OCI-LY7 (cell line): ENCODE results near the gene GXYLT2. TPM values are rescaled to one million over a fixed set of nuclear protein-coding genes. Genes with fewer than 3 reads are reported as not detected.

ENCODE experiments used
- BruUV-seq: library from RNA; stranded (reverse); fragments of 400-500 nt; replicated peaks from 2 replicates; lab custom pipeline; 2021; lab: Mats Ljungman, UMichigan
- CTCF ChIA-PET: fragments of 300-600 bp; sonication (Branson Sonifier 250); formaldehyde crosslinking; loops from one replicate; lab custom pipeline; 2022; ENCODE audit warnings: antibody characterized with exemption; ENCODE audit not compliant: unreplicated experiment; lab: Charles Lee
- POLR2A ChIA-PET: fragments of 300-600 bp; sonication (Branson Sonifier 250); formaldehyde crosslinking; loops from one replicate; lab custom pipeline; 2022; ENCODE audit warnings: antibody characterized with exemption; lab: Charles Lee
- DNase-seq: peaks from one replicate; pipeline ENCODE4 v3.0.0-alpha.2; 2015; ENCODE audit warnings: low spot score
- H2AFZ ChIP-seq: fragments of 200-600 bp; sonication (generic), shearing (Covaris generic); 2 replicates; pipeline ENCODE4 v1.6.1; 2014; ENCODE audit warnings: mild to moderate bottlenecking, antibody characterized with exemption, low read length, moderate library complexity
- H3K27ac ChIP-seq: fragments of 200-600 bp; sonication (generic); 2 replicates; pipeline ENCODE4 v1.5.1; 2014; ENCODE audit warnings: mixed run types, low read depth, mild to moderate bottlenecking, moderate library complexity, low read length, inconsistent platforms; ENCODE audit not compliant: poor library complexity, severe bottlenecking
- H3K36me3 ChIP-seq: fragments of 200-600 bp; sonication (generic); 2 replicates; pipeline ENCODE4 v1.6.1; 2014; ENCODE audit warnings: mild to moderate bottlenecking, antibody characterized with exemption, low read length, moderate library complexity, mixed read lengths; ENCODE audit not compliant: insufficient read depth
- H3K4me1 ChIP-seq: fragments of 200-600 bp; sonication (generic); 2 replicates; pipeline ENCODE4 v1.5.1; 2014; ENCODE audit warnings: mild to moderate bottlenecking, low read length; ENCODE audit not compliant: insufficient read depth, poor library complexity, severe bottlenecking
- H3K4me2 ChIP-seq: fragments of 200-600 bp; sonication (generic); 2 replicates; pipeline ENCODE4 v1.6.1; 2014; ENCODE audit warnings: mild to moderate bottlenecking, low read length
- H3K4me3 ChIP-seq: fragments of 200-600 bp; sonication (generic); 2 replicates; pipeline ENCODE4 v1.5.1; 2014; ENCODE audit warnings: mild to moderate bottlenecking, low read depth, low read length; ENCODE audit not compliant: poor library complexity, severe bottlenecking
- H3K79me2 ChIP-seq: fragments of 200-600 bp; sonication (generic); 2 replicates; pipeline ENCODE4 v1.6.1; 2016; ENCODE audit warnings: low read depth, mild to moderate bottlenecking, low read length, moderate library complexity, mixed read lengths; ENCODE audit not compliant: insufficient read depth
- H3K9me2 ChIP-seq: fragments of 200-600 bp; sonication (generic); 2 replicates; pipeline ENCODE4 v1.6.1; 2016; ENCODE audit warnings: mild to moderate bottlenecking, low read length, mixed read lengths; ENCODE audit not compliant: insufficient read depth
- H3K9me3 ChIP-seq: fragments of 200-600 bp; sonication (generic); 2 replicates; pipeline ENCODE4 v1.6.1; 2014; ENCODE audit warnings: mild to moderate bottlenecking, mixed run types, low read length, mixed read lengths
- H4K20me1 ChIP-seq: fragments of 200-600 bp; sonication (generic); 2 replicates; pipeline ENCODE4 v1.6.1; 2014; ENCODE audit warnings: mild to moderate bottlenecking, antibody characterized with exemption, low read length, moderate library complexity, mixed read lengths; ENCODE audit not compliant: insufficient read depth
- EZH2phosphoT487 ChIP-seq: fragments of 200-600 bp; sonication (generic); IDR thresholded peaks from 2 replicates; pipeline ENCODE4 v1.6.1; 2018; ENCODE audit warnings: low read depth, borderline replicate concordance, mild to moderate bottlenecking, mixed run types, antibody characterized with exemption, low read length, moderate library complexity, mixed read lengths
- intact Hi-C: fragments of 100-400 bp; cut with micrococcal nuclease; formaldehyde crosslinking; loops from one replicate; pipeline ENCODE4 v1.10.0; 2022; ENCODE audit not compliant: unreplicated experiment
- total RNA-seq, 2 experiments: library from RNA; depleted of rRNA in 1 of 2; stranded (reverse); fragments of >200 nt in 1 of 2; shearing (Covaris generic) in 1 of 2; gene quantifications; 2 replicates each; pipeline ENCODE4 v1.2.3, GENCODE V29; 2014 to 2022
- TF ChIP-seq, protein P1 (sequence below): fragments of 200-600 bp; sonication (generic); conservative IDR thresholded peaks from 2 replicates; pipeline ENCODE4 v1.5.1; 2014; ENCODE audit warnings: mild to moderate bottlenecking, antibody characterized with exemption, low read length, moderate library complexity, mixed read lengths

GXYLT2 gene
- total RNA-seq, 2 experiments from 2014 or later: not detected

DNA sequence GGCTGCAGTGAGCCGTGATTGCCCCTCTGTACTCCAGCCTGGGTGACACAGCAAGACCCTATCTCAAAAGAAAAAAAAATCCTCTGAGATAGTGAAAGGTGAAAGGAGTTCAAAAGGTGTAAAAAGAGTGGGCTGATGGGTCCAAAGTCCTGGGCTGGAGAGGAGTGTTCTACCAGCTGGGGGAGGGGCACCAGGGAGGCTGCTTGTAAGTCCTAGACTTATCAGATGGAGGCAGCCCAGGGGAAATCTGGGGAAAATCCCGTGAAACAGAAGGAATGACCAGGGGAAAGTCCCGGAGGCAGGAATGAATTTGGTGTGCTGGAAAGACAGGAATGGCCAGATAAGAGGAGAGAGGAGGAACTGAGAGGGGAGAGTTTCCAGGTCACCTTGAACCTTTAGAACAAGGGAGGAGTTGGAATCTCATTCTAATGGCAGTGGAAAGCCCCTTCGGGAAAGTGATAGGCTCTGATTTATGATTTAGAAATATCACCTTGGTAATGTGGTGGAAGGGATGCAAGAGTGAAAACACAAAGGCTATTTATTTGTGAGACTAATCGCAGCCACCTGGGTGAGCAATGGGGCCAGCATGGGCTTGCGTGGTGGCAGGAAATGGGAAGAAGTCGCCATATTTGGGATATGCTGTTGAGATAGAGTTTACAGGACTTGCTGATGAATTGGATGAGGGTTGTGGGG lies 85.3 kb downstream of the GXYLT2 start:
- Histone ChIP-seq H3K36me3 (no peaks in the 10 kb centered on the region), H3K4me2 (no peak overlapping the region), H2AFZ (no peak overlapping the region), H3K9me2 (no peaks in the 10 kb centered on the region), H4K20me1 (no peaks in the 10 kb centered on the region), H3K4me1 (no peaks in the 10 kb centered on the region), H3K9me3 (no peaks in the 10 kb centered on the region), H3K27ac (no peak overlapping the region), H3K4me3 (no peak overlapping the region), H3K79me2 (no peaks in the 10 kb centered on the region)
- ChIA-PET CTCF (no interaction called here), POLR2A (interaction anchor here (0.5 kb wide), 1 partner anchor 37 kb away, joined by 3 read pairs; no protein-coding TSS in a partner anchor)
- DNase-seq: no peak
- BruUV-seq: no TSS peak
- no peak for TF ChIP-seq EZH2phosphoT487
- TF ChIP-seq, protein P1, sequence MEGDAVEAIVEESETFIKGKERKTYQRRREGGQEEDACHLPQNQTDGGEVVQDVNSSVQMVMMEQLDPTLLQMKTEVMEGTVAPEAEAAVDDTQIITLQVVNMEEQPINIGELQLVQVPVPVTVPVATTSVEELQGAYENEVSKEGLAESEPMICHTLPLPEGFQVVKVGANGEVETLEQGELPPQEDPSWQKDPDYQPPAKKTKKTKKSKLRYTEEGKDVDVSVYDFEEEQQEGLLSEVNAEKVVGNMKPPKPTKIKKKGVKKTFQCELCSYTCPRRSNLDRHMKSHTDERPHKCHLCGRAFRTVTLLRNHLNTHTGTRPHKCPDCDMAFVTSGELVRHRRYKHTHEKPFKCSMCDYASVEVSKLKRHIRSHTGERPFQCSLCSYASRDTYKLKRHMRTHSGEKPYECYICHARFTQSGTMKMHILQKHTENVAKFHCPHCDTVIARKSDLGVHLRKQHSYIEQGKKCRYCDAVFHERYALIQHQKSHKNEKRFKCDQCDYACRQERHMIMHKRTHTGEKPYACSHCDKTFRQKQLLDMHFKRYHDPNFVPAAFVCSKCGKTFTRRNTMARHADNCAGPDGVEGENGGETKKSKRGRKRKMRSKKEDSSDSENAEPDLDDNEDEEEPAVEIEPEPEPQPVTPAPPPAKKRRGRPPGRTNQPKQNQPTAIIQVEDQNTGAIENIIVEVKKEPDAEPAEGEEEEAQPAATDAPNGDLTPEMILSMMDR: no peak
- intact Hi-C loops: no loop called here

DNA sequence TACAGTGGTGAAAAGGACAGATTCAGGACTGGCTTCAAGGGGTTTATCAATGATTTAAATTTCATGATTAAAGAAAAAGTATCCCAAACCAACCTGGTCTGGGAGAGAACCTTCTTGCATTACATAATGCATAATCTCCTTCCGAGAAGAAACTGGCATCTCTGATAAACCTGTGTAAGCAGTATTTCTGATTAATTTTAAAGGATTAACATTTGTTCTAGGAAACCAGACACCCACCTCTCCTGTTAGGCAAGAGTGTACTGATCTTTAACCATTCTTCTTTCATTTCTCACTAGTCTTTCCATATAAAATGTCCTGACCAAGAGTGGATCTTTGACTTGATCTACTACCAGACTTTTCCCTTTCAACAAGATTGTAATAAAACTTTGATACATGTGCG lies 85.9 kb downstream of the GXYLT2 start:
- Histone ChIP-seq H3K36me3 (no peaks in the 10 kb centered on the region), H2AFZ (no peak overlapping the region), H3K79me2 (no peaks in the 10 kb centered on the region), H3K27ac (no peak overlapping the region), H3K4me2 (no peak overlapping the region), H3K4me3 (no peak overlapping the region), H4K20me1 (no peaks in the 10 kb centered on the region), H3K9me2 (no peaks in the 10 kb centered on the region), H3K9me3 (no peaks in the 10 kb centered on the region), H3K4me1 (no peaks in the 10 kb centered on the region)
- ChIA-PET POLR2A (interaction anchor here (0.5 kb wide), 1 partner anchor 38 kb away, joined by 3 read pairs; no protein-coding TSS in a partner anchor), CTCF (no interaction called here)
- no peak for DNase-seq
- BruUV-seq: no TSS peak
- intact Hi-C loops: no loop called here
- TF ChIP-seq, protein P1: no peak
- TF ChIP-seq EZH2phosphoT487: no peak

- H3K4me3 ChIP-seq: no peak overlapping the region
- POLR2A ChIA-PET: interaction anchor here (0.5 to 0.9 kb wide), 3 partner anchors 11 to 1147 kb away, joined by 4 read pairs; no protein-coding TSS in a partner anchor
- H3K9me2 ChIP-seq: no peaks in the 10 kb centered on the region
- H3K27ac ChIP-seq: no peak overlapping the region
- H3K4me2 ChIP-seq: 0 out of 2 replicates have a peak overlapping the region, but pooled peaks have one; percentile 23
- intact Hi-C loops: no loop called here
- CTCF ChIA-PET: interaction anchor here (0.6 kb wide), 1 partner anchor 332 kb away, joined by 3 read pairs; no protein-coding TSS in a partner anchor
- H3K4me1 ChIP-seq: no peaks in the 10 kb centered on the region
- no peak for DNase-seq
- H4K20me1 ChIP-seq: no peaks in the 10 kb centered on the region
- no peaks in the 10 kb centered on the region for H3K79me2 ChIP-seq
- TF ChIP-seq EZH2phosphoT487: no peak
- TF ChIP-seq, protein P1: no peak
- no peaks in the 10 kb centered on the region for H3K9me3 ChIP-seq
- H3K36me3 ChIP-seq: no peaks in the 10 kb centered on the region
- BruUV-seq: no TSS peak
- peak overlapping the region; percentile 75; the same call in 1 of the 2 replicates for H2AFZ ChIP-seq
Measured at GRCh38 chr3:72974956-72975355, 87.1 kb downstream of the GXYLT2 start.
